Right lobe of liver (tissue), 4 donors: ENCODE data around the gene FTO.

ENCODE experiments used
- CTCF ChIP-seq, 4 donors: fragments of 200-600 bp in 3 of 4; fragments of 450-650 bp in 1 of 4; IDR thresholded peaks; one replicate each; pipeline versions ENCODE4 v1.5.1 to v1.8.0; 2016 to 2022; ENCODE audit warnings: antibody characterized with exemption in 4 of 4, mild to moderate bottlenecking in 2 of 4
- POLR2A ChIP-seq: fragments of 450-650 bp; IDR thresholded peaks from one replicate; pipeline ENCODE4 v1.6.1; 2017; ENCODE audit warnings: antibody characterized with exemption, mild to moderate bottlenecking
- donor health status: DM: no; HTN: no; CAD: no.
- donor health status: DM: no; HTN: no; CAD: no.
- donor health status: DM: no; HTN: yes; CAD: no.

- TF ChIP-seq POLR2A: no peak
- no peak for TF ChIP-seq CTCF (IDR thresholded peaks at IDR 0.05)
Measured at GRCh38 chr16:54069601-54070239, 365.8 kb downstream of the FTO start.
